Nephron (organoid): Measurements from ENCODE around the gene NCKAP5L.
A peak's percentile ranks its signal among the peaks of the same experiment; 100 is the strongest.

ENCODE experiments used
- H3K27ac Mint-ChIP-seq, 3 experiments: 2 replicates each; pipeline ENCODE4 v1.8.0; 2020; ENCODE audit warnings: mixed read lengths in 3 of 3, mild to moderate bottlenecking in 2 of 3, moderate library complexity in 1 of 3
- H3K27me3 Mint-ChIP-seq: 2 replicates; pipeline ENCODE4 v1.8.0; 2021; ENCODE audit warnings: low read depth, mild to moderate bottlenecking, moderate library complexity, mixed read lengths
- H3K36me3 Mint-ChIP-seq: 2 replicates; pipeline ENCODE4 v1.8.0; 2020; ENCODE audit warnings: low read depth, mixed read lengths
- H3K4me1 Mint-ChIP-seq: 2 replicates; pipeline ENCODE4 v1.8.0; 2020; ENCODE audit warnings: mixed read lengths
- H3K4me3 Mint-ChIP-seq, 3 experiments: 2 replicates each; pipeline ENCODE4 v1.8.0; 2020; ENCODE audit warnings: mild to moderate bottlenecking in 3 of 3, mixed read lengths in 3 of 3, moderate library complexity in 2 of 3
- H3K9me3 Mint-ChIP-seq: 2 replicates; pipeline ENCODE4 v1.8.0; 2020; ENCODE audit warnings: mixed read lengths
- CTCF ChIP-seq, 3 experiments: fragments of 200-600 bp; sonication (generic); IDR thresholded peaks; one replicate each; pipeline ENCODE4 v1.5.0; 2021; ENCODE audit warnings: antibody characterized with exemption in 3 of 3; ENCODE audit not compliant: unreplicated experiment in 3 of 3

Gene NCKAP5L

GRCh38 chr12:49791700-49792099, 36.5 kb downstream of the NCKAP5L start:
- Mint-ChIP-seq H3K27me3 (no peaks in the 10 kb centered on the region), H3K9me3 (no peaks in the 10 kb centered on the region), H3K36me3 (peaks cover 20% of the 10 kb centered on the region), H3K4me1 (peaks cover 5% of the 10 kb centered on the region), H3K27ac (no peak overlapping the region), H3K4me3 (no peak overlapping the region)
- no peak for TF ChIP-seq CTCF (IDR thresholded peaks at IDR 0.05; ENCODE audit: unreplicated experiment in 3 of 3)

GRCh38 chr12:49790741-49791555, 37.3 kb downstream of the NCKAP5L start:
- Mint-ChIP-seq H3K36me3 (peaks cover 20% of the 10 kb centered on the region), H3K9me3 (no peaks in the 10 kb centered on the region), H3K4me1 (peaks cover 5% of the 10 kb centered on the region)

GRCh38 chr12:49789992-49790391, 38.2 kb downstream of the NCKAP5L start:
- peaks cover 20% of the 10 kb centered on the region for H3K36me3 Mint-ChIP-seq
- no peaks in the 10 kb centered on the region for H3K27me3 Mint-ChIP-seq
- no peak overlapping the region for H3K4me3 Mint-ChIP-seq
- peaks cover 9% of the 10 kb centered on the region for H3K4me1 Mint-ChIP-seq
- no peak for TF ChIP-seq CTCF (IDR thresholded peaks at IDR 0.05; ENCODE audit: unreplicated experiment in 3 of 3)
- no peaks in the 10 kb centered on the region for H3K9me3 Mint-ChIP-seq
- peak overlapping the region; percentile 5 to 63 (median 35) for H3K27ac Mint-ChIP-seq

More at GRCh38 chr12:49790741-49791555, 37.3 kb downstream of the NCKAP5L start:
- H3K27me3 Mint-ChIP-seq = no peaks in the 10 kb centered on the region
- no peak for TF ChIP-seq CTCF (IDR thresholded peaks at IDR 0.05; ENCODE audit: unreplicated experiment in 3 of 3)
- H3K27ac Mint-ChIP-seq = peak overlapping the region in 2 of 3 experiments; percentile 5 to 63
- no peak overlapping the region for H3K4me3 Mint-ChIP-seq

- no peak overlapping the region for H3K4me3 Mint-ChIP-seq
- peaks cover 22% of the 10 kb centered on the region for H3K4me1 Mint-ChIP-seq
- peaks cover 3% of the 10 kb centered on the region for H3K27me3 Mint-ChIP-seq
- H3K9me3 Mint-ChIP-seq = no peaks in the 10 kb centered on the region
- peaks cover 20% of the 10 kb centered on the region for H3K36me3 Mint-ChIP-seq
- no peak for TF ChIP-seq CTCF (IDR thresholded peaks at IDR 0.05; ENCODE audit: unreplicated experiment in 3 of 3)
- no peak overlapping the region for H3K27ac Mint-ChIP-seq
Observed at GRCh38 chr12:49787672-49788071, 40.5 kb downstream of the NCKAP5L start.

GRCh38 chr12:49784756-49785409, 43.3 kb downstream of the NCKAP5L start:
- Mint-ChIP-seq H3K9me3 (no peaks in the 10 kb centered on the region), H3K4me1 (peaks cover 22% of the 10 kb centered on the region), H3K36me3 (peaks cover 6% of the 10 kb centered on the region), H3K4me3 (no peak overlapping the region), H3K27ac (no peak overlapping the region), H3K27me3 (peaks cover 17% of the 10 kb centered on the region)
- TF ChIP-seq CTCF (IDR thresholded peaks at IDR 0.05; ENCODE audit: unreplicated experiment in 3 of 3) = no peak
